Stimulated activated CD8-positive, alpha-beta memory T cell treated with anti-CD3 and anti-CD28 coated beads, Interleukin-4, amount 100 ng/mL, for 24 hours (primary cell): ENCODE data around the gene NAPA.
A peak's percentile ranks its signal among the peaks of the same experiment; 100 is the strongest.

Experiments used
- DNase-seq: peaks from one replicate; pipeline ENCODE4 v3.0.0-alpha.2; 2020; ENCODE audit warnings: low read depth

NAPA gene

GRCh38 chr19:47521473-47522180 is 6.8 kb upstream of the NAPA start:
- DNase-seq = no peak

GRCh38 chr19:47520839-47521238 is 6.0 kb upstream of the NAPA start:
- DNase-seq = no peak

- DNase-seq = no peak
Measured at GRCh38 chr19:47520343-47520806, 5.5 kb upstream of the NAPA start.

GRCh38 chr19:47518854-47519253 is 4.0 kb upstream of the NAPA start:
- no peak for DNase-seq

GRCh38 chr19:47518139-47518538 is 3.3 kb upstream of the NAPA start:
- peak; percentile 59 for DNase-seq

GRCh38 chr19:47514151-47514868 is 553 bp downstream of the NAPA start:
- no peak for DNase-seq

GRCh38 chr19:47512948-47513319 is 1.9 kb downstream of the NAPA start:
- DNase-seq = no peak

- DNase-seq = no peak
Measured at GRCh38 chr19:47512183-47512947, 2.5 kb downstream of the NAPA start.

- no peak for DNase-seq
Measured at GRCh38 chr19:47511681-47512080, 3.2 kb downstream of the NAPA start.

GRCh38 chr19:47511128-47511517 is 3.7 kb downstream of the NAPA start:
- no peak for DNase-seq

GRCh38 chr19:47510516-47511127 is 4.2 kb downstream of the NAPA start:
- DNase-seq = no peak

- no peak for DNase-seq
Measured at GRCh38 chr19:47509973-47510372, 4.9 kb downstream of the NAPA start.

- DNase-seq = no peak
Measured at GRCh38 chr19:47509170-47509847, 5.6 kb downstream of the NAPA start.

- no peak for DNase-seq
Measured at GRCh38 chr19:47508721-47509120, 6.1 kb downstream of the NAPA start.

- no peak for DNase-seq
Measured at GRCh38 chr19:47507924-47508553, 6.8 kb downstream of the NAPA start.

GRCh38 chr19:47507012-47507411 is 7.9 kb downstream of the NAPA start:
- no peak for DNase-seq

- DNase-seq = no peak
Measured at GRCh38 chr19:47506459-47506858, 8.4 kb downstream of the NAPA start.

- DNase-seq = no peak
Measured at GRCh38 chr19:47505506-47505905, 9.4 kb downstream of the NAPA start.

GRCh38 chr19:47503826-47504150 is 11.1 kb downstream of the NAPA start:
- no peak for DNase-seq

GRCh38 chr19:47503130-47503825 is 11.6 kb downstream of the NAPA start:
- no peak for DNase-seq
